GM18502 (cell line): ENCODE measurements around the gene ANKS3.

Source experiments
- ATAC-seq: cut with Tn5 transposase; IDR thresholded peaks from one replicate; pipeline ENCODE4 v1.9.1; 2021; ENCODE audit warnings: mild to moderate bottlenecking; ENCODE audit not compliant: unreplicated experiment, poor library complexity

ANKS3 gene

DNA sequence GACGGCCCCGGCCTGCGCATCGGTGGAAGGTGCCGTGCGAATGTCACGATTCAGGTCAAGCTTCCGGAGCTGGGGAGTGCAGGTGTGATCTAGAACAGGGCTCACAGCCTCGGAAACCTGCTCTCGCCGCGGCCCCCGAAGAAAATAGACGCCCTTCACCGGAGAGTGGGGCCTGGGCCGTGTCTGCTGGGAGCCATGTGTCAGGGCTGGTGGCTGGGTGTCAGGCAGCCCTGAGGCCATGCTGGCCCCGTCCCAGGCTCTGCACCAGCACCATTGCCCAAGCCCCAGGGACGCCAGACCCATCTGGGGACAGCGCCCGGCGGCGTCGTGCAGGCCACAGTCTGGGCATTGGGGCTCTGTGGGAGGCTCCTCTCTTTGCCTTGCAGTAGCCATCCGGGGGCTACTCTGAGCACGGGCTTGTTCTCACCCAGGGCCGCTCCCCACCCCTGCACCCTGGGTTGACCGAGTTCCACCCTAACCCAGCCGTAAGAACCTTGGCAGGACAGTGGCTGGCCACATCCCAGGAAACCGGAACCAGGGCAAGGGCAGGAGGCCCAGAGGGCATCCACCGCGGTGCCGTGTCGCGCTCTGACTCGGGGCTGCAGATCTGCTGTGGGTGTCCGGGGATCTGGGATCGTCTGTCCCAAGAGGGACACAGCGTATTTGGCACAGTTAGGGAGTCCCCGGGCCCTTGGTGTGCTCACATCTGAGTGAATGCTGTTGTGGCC is 46.0 kb downstream of the ANKS3 start:
- ATAC-seq = no peak

DNA sequence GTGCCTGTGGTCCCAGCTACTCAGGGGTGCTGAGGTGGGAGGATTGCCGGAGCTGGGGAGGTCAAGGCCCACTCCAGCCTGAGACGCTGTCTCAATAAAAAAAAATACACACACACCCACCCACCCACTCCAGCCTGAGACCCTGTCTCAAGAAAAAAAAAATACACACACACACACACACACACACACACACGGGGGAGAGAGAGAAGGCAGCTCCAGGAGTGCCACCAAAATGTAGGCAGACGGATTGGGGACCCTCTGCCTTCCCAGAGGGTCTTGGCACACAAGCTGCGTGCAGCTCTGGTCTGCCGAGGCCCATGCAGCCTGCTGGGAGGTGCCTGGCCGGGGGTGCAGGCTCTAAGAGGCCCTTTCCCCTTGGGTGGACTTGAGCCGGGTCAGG is 46.7 kb downstream of the ANKS3 start:
- no peak for ATAC-seq

DNA sequence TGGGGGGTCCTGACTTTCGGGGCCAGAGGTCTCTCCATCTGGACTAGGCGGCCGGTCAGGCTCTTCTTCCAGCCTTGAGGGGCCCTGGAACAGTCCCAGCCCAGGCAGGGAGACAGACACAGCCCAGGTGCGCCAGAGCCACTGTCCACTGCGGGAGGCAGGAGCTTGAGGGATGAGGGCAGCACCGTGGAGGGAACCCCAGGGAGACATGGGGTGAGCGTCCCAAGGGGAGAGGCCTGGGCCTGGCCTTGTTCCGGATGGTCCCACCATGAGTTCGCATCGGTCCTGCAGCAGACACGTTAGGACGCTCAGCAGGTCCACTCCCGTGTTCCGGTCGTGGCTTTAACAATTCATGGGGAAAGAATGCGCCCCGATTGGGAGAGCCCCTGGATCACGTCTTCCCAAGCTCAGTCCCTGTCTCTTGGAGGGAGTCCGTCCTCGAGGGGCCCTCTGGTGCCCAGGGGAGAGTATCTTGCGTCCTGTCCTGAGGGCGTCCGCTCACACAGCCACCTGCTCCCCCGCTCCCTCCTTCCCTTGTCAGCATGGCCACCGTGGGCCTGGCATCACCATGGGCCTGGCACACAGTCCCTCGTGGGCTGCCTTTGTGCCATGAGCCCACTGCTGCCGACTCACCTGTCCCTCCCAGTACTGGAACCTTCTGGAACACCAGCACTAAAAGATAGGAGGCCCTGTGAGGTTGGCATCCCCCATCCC is 47.4 kb downstream of the ANKS3 start:
- ATAC-seq = no peak

DNA sequence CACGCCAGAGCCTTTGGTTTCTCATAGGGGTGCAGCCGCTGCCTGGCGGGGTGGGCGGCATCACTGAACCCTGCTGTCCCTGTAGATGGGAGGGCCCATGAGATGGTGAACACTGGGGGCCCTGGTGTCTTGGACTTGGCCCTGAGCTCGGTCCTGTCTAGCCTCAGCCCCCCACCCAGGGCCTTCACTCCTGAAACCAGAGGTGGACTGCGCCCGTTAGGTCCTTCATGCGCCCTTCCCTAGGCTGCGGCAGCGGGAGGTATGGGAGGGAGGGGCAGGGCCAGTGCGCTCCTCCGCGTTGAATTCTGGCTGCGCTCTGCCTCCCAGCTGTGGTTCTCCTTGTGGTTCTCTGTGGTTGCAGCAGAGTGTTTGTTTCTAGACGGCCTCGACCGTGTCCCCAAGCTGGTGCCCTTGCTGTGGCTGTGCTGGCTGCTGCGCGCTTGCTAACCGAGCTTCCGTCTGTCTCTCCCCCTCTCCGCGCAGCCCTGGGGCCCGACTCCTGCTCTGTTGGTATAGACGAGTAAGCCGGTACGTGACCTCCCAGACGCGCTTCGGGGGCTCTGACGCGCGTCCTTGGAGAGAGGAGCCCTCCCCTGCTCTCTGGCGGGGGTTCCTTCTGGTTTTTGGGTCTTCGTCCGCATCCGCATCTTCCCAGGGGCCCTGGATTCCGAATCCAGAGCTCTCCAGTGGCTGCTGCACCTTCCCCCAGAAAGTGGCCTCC is 48.1 kb downstream of the ANKS3 start:
- ATAC-seq = no peak

DNA sequence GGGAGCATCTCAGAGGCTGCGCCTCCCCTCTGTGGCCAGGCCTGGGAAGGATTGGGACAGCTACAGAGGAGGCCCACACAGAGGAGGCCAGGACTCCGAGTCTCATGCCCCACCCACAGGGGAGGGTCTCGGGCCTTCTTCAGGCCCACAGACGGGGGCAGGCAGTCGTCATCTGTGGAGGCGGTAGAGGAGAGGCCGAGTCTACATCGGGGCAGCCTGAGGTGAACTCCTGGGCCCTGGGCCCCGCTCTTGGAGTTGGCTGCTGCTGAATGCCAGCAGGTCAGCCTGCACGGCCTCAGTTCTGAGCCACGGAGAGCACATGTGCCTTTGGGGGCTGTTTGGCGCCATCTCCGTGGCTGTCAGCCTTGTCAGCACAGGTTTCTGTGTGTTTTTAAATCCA is 48.8 kb downstream of the ANKS3 start:
- no peak for ATAC-seq

DNA sequence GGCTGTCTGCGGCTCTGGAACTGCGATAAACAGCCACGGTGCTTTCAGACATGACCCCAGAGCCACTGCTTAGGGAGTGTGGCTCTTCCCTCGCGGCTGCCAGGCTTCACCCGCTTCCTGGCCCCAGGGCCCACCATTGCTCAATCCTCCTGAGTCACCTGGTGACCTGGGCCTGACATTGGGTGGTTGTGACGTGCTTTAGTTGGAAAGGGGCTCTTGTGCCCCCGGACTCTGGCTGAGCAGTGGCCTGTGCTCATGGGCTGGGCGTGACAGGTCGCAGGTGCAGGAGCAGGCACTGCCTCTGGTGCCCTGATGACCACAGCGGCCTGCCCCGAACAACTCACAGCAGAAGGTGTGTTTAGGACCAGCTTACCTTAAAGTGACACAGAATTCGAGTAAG is 49.3 kb downstream of the ANKS3 start:
- no peak for ATAC-seq

DNA sequence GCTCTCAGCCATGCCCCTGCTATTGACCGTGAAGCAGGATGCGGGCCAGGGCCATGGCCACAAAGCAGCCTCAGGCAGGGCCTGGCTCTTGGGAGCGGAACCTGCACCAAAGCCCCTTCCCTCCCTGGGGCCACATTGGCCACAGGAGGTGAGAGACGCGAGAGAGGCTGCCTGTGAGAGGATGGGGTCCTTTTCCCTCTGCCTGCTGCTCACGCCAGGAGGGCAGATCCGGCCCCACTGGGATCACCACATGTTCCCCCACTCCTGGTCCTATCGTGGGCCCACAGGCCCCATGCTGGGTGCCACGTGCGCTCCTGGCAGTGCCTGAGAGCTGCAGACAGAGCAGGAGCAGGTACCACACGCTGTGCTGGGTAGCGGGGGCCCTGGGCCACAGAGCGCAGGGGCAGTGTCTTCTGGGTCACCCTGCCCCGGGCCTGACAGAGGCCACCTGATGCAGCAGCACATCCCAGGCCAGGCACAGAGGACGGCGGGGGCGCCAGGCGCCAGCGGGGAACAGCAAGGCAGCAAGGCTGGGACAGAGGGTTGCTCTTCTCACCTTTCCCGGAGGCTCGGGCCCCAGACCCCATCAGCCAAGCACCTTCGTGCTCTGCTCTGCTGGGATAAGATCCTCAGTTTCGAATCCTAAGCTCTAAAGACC is 49.9 kb downstream of the ANKS3 start:
- ATAC-seq = no peak

DNA sequence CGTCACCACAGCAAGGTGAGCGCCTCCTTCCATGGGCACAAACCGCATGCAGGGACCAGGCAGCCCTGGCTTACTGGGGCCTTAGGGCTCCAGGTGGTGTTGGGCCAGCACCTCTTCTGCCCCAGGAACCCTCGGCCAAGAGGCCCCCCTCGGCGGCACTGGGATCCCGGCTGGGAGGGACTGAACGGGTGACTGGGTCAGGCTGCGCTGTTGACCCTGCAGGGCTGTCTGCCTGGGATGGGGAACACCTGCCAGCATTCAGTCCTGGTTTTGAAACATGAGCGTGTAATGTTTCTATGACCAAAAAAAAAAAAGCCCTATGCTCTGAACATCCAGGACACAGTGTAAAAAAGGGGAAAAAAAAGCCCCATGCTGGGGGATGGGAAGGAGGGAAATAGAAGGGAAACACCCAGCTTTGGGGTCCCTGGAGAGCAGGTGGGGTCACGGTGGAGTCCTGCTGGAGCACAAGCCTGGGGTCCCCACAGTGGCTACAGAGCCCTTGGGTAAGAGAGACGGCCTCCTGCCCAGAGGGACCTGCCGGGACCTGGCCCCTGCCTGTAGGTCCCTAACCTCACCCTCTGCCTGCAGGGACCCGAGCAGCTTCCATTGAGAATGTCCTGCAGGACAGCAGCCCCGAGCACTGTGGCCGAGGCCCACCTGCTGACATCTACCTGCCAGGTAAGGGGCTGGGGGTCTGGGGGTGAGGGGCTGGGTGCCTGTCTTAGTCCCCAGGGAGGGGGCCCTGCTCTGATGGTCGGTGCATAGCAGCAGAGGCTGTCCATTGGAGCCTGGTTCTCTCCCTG is 50.6 kb downstream of the ANKS3 start:
- no peak for ATAC-seq

DNA sequence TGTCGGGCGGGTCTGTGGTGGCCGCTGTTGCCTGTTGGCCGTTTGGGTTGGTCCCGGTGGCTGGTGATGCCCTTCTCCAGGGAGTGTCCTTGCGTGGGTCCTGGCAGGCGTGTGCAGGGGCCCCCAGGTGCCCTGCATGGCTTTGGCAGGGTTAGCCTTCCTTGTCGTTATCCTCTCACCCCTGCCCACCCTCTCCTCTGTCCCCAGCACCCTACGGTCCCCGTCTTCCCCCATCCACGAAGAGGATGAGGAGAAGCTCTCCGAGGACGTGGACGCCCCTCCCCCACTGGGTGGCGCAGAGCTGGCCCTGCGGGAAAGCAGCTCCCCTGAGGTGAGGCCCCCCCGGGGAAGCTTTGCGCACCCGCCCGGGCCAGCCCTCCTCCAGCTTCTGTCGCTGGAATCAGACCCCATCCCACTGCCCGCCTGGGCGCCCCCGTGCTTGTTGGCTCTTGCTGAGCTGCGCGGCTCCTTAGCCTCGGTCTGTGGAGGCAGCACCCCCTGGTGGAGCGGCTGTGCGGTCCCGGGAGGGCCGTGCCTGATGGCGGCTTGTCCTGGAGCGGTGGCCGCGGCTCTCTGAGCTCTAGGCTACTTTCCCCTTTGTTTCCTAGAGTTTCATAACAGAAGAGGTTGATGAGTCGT is 51.3 kb downstream of the ANKS3 start:
- no peak for ATAC-seq

DNA sequence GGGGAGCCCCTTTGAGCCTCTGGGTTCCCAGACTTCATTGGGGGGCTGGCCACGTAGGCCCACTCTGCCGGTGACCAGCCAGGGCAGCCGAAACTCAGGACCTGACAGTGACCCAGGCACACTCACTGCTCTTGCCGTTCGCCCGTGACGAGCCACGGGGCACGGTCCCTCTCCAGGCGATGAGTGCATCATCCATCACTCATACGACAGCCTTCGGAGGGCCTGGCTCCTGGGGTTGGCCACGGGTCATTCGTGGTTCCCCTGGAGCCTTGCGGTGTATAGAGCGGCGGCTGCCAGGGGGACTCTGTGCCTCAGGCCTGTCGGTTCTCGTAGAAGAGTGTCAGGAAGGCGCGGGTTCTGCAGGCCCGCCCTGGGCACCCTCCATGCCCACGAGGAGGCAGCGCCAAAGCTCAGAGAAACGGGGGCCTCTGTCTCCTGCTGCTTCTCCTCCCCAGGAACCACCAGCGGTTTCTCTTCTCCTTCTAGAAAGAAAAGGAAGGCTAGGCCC is 51.9 kb downstream of the ANKS3 start:
- ATAC-seq = no peak

DNA sequence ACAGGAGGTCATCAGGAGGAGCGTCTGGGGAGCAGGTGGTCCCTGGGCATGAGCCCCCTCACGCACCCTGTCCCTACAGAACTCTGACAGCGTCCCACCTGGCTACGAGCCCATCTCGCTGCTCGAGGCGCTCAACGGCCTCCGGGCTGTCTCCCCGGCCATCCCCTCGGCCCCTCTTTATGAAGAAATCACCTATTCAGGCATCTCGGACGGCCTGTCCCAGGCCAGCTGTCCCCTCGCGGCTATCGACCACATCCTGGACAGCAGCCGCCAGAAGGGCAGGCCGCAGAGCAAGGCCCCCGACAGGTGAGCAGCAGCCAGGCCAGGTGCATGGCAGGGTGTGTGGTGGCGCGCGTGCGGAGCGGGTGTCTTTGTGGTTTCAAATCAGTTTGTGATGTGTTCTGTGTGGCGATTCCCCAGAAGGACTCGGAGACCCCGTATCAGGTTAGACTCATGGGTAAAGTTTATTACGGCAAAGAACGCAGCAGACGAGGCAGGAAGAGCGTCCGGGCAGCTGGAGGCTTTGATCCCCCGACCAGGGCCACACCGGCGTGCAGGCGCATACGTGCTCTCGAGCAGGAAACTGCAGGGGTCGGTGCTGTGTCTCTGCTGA is 52.5 kb downstream of the ANKS3 start:
- no peak for ATAC-seq

DNA sequence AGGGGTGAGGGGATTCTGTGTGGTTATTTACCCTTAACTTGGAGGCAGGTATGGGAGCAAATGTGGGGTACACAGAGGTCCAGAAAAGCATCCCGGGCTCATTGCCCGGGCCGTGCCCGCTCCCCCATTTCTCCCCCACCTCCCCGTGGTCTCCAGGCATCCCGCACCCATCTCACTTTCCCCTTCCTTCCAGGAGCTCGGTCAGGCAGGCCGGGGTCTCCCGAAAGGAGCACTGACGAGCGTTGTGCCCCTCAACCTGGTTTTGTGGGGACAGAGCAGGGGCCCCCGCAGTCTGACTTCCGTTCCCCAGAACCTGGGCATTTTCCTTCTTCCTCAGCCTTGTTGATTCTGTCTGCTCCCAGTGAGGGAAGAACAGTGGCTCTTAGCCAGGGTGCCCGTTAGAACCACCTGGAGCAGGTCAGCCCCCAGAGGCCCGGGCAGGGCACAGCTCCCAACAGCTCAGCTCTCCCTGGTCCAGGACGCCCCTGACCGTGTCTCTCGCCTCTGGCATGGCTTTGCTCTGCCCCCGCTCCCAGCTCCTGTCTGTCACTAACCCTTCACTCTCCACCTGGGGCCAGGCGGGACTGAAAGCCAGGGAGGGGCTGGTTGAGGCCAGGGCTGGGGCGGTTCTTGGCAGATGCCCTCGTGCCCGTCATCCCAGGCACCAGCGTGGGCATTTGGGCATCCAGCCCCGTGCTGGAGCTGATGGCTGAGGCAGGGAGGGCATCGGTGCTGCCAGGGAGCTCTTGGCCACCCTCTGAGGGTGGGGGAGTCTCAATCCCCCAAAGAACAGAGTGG is 53.2 kb downstream of the ANKS3 start:
- ATAC-seq = no peak

DNA sequence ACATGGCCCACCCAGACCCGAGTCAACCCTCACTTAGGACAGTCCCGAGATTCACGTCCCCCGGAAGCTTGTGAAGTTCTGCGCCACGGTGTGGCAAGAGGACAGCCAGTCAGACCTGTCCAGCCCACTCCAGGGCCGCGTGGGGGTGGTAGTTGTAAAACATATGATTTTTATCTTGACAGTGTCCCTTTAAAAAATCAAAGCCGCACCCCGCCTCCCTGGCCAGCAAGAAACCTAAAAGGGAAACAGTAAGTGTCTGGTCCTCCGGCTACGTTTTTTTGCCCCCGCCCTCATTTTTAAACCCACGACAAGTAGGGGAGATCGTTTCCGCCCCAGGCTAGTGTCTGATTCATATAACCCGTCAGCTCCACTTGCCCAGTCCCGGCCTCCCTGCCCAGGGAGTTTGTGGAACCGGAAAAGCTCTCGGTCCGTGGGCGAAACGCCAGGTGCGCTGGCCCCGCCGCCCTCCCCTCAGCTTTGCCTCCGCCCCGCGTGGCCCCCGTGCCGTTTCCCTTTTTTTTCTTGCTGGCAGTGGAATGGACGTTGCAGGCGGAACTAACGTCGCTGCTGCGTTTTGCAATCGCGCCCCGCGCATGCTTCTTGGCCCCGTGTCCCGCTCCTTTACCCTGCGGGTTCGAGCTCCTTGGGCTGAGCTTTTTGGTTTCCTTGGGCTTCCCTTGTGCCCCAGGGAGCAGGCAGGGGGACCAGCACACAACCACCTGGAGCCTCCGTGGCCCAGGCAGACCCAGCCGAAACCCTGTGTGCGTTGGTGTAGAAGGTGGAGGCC is 54.0 kb downstream of the ANKS3 start:
- no peak for ATAC-seq

DNA sequence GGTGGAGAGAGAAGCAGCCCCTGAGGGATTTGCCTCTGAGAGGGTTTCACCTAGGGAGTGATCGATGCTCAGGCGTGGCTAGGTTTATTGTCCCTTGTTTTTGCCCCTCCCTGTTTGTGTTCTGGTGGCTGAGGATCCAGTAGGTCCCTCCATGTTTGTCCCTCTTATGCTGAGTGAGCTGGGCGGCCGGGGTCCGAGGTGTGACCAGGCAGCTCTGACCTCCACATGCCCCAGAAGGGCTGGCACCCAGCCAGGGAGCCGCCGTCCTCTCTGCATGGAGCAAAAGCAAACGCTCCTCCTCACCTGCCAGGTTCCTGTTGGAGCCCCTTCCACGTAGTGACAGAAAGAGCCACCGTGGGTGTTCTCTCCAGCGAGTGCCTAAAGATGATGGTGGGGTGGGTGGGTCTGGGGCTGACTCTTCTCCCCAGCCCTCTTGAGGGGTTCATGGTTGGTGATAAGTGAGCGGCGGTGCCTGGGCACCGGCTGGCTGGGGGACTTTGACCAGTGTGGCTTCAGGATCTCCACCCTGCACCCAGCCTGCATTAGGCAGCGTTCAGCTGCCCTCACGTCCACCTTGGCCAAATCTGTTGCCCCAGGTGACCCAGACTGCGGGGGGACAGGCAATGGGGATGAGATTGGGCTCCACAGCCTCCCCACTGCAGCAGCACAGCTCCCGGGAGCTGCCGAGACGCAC is 54.8 kb downstream of the ANKS3 start:
- ATAC-seq = no peak

DNA sequence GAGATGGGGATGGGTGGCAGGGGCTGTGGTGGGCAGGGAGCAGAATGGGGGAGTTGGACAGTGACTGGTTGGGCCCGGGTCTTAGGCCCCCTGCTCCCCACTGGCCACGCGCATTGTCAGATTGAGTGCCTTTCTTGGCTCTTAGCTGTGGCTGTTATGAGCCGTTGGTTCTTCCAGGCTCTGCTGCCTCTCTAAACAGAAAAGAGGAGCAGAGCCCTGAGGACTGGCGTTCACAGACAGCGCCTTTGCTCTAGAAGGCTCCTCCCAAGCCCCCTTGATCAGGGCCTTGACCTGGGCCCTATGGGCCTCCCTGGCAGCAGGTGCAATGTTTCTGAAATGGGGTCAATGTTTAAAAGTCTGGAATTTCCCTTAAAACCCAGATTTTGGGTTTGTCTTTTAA is 55.5 kb downstream of the ANKS3 start:
- ATAC-seq = no peak

DNA sequence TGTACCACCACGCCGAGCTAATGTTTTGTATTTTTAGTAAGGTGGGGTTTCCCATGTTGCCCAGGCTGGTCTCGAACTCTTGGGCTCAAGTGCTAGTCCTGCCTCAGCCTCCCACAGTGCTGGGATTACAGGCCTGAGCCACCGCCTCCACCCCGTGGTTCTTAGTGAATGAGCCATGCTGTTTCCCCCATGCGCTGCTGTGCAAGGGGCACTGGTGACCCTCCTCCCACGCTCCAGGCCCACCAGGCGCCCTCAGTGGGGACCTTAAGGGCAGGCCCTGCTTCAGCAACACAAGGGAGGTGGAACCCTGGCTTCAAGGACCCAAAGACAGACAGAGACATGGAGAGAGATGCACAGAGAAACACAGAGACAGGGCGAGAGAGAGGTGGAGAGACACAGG is 56.1 kb downstream of the ANKS3 start:
- ATAC-seq = no peak

DNA sequence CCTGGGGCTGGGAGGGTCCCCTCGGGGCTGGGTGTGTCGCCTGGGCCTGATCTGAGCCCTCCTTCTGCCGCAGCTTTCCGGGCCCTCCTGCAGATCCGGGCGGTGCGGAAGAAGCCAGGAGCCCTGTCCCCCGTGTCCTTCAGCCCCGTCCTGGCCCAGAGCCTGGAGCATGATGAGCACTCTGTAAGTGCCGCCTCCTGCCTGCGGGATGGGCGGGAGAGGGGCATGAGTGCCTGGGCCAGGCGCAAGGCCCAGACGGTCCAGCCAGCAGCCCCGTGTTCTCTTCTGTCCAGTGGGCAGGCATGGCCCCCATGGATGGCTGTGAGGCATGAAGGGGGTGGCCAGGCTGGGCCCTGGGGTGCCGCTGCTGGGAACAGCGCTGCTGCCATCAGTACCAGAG is 56.7 kb downstream of the ANKS3 start:
- ATAC-seq = no peak
